D721Med (cell line): ENCODE data around the gene GPR142.

Experiments used
- DNase-seq: peaks from one replicate; pipeline ENCODE4 v3.0.0; 2011; ENCODE audit warnings: low spot score; ENCODE audit not compliant: insufficient read length
- FAIRE-seq: peaks from 2 replicates; lab custom pipeline; 2011; peaks lifted over from hg19 to GRCh38; lab: Jason Lieb, UNC
- TF ChIP-seq, protein P1 (sequence below): IDR thresholded peaks from 2 replicates; pipeline ENCODE4 v1.5.1; 2012; ENCODE audit warnings: mild to moderate bottlenecking, control low read depth; ENCODE audit not compliant: insufficient read depth; ENCODE audit errors: missing control alignments

GPR142 gene

GRCh38 chr17:74337834-74338500 is 29.3 kb upstream of the GPR142 start:
- TF ChIP-seq, protein P1, sequence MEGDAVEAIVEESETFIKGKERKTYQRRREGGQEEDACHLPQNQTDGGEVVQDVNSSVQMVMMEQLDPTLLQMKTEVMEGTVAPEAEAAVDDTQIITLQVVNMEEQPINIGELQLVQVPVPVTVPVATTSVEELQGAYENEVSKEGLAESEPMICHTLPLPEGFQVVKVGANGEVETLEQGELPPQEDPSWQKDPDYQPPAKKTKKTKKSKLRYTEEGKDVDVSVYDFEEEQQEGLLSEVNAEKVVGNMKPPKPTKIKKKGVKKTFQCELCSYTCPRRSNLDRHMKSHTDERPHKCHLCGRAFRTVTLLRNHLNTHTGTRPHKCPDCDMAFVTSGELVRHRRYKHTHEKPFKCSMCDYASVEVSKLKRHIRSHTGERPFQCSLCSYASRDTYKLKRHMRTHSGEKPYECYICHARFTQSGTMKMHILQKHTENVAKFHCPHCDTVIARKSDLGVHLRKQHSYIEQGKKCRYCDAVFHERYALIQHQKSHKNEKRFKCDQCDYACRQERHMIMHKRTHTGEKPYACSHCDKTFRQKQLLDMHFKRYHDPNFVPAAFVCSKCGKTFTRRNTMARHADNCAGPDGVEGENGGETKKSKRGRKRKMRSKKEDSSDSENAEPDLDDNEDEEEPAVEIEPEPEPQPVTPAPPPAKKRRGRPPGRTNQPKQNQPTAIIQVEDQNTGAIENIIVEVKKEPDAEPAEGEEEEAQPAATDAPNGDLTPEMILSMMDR = no peak
- no peak for FAIRE-seq
- peak; percentile 80 for DNase-seq

DNA sequence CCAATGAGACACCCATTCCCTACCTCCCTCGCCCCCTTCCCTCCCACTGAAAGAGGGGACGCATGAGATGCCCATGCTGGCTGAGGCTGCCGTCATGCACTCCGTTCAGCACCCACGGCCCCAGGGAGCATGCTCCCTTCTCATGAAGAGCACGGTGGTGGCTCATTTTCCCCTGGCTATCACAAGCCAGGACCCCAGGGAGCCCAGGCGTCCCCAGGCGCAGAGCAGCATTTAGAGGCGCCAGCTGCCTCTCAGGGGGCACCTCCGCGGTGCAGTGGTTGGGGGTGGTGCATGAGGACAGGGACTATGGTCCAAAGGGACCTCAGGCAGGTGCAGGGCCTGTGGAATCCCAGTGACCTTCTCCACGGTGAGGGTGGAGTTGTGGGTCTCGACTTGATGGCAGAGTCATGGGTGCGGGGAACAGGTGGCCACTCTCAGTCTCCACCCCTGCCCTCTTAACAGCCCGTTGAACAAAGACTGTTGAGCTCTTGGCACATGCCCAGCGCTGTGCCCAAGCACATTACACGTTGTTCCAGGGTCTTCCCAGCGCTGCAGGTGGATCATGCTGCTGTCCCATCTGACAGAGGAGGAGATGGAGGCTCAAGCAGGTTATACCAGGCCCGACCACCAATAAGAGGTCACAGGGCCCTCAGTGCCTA is 27.6 kb upstream of the GPR142 start:
- FAIRE-seq (no peak), DNase-seq (no peak)
- TF ChIP-seq, protein P1 = no peak

GRCh38 chr17:74340470-74341023 is 26.8 kb upstream of the GPR142 start:
- no peak for FAIRE-seq
- TF ChIP-seq, protein P1 = no peak
- DNase-seq = no peak

- FAIRE-seq (no peak), DNase-seq (no peak)
- TF ChIP-seq, protein P1 = no peak
Measured at GRCh38 chr17:74342224-74342623, 25.1 kb upstream of the GPR142 start.

GRCh38 chr17:74343121-74343520 is 24.2 kb upstream of the GPR142 start:
- TF ChIP-seq, protein P1 = no peak
- FAIRE-seq (no peak), DNase-seq (no peak)

- no peak for FAIRE-seq
- DNase-seq = peak; percentile 86
- TF ChIP-seq, protein P1 = no peak
Measured at GRCh38 chr17:74343526-74344284, 23.6 kb upstream of the GPR142 start.
